Measurements from ENCODE around the gene PLEKHA6.
A peak's percentile ranks its signal among the peaks of the same experiment; 100 is the strongest.

Gene PLEKHA6

DNA sequence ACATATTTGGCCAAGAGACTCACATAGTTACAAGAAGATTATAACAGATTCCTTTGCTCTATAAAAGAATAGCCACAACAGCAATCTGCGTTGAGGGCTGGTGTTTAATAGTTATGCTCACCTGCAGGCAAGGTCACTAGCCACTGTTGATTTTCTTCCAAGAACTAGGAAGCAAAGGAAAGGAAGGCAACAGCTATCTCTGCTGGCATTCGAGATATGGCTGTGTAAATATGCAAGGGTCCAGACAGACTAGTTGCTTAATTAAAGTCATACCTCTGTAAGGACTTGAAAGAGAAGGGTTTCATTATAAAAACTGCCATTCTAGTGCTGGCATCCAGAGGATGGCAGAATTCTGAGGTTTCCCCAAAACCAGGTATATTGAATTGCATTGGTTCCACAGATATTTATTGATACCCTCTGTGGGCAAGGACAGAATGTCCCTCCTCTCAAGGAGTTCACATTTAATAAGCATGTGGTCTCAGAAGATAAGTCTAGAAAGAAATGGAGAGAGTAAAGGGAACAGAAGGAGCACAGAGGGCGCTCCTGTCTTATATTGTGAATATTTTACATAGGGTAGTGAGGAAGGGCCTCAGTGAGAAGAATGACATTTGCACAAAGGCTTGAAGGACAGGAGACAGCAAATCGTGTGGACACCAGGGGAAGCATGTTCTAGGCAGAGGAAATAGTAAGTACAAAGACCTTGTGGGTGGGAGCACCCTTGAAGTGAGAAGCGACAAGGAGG is 23.6 kb upstream of the PLEKHA6 start:
- no peak overlapping the region for H3K4me3 ChIP-seq (ENCODE audit: severe bottlenecking)
- H3K27ac ChIP-seq (ENCODE audit: poor library complexity, severe bottlenecking) = no peak overlapping the region
- no peaks in the 10 kb centered on the region for H3K9me3 ChIP-seq (ENCODE audit: severe bottlenecking)
- no peaks in the 10 kb centered on the region for H3K36me3 ChIP-seq (ENCODE audit: low read depth)
- ATAC-seq (ENCODE audit: low read depth) (no peak), DNase-seq (ENCODE audit: low spot score) (no peak)
- TF ChIP-seq, protein P1, sequence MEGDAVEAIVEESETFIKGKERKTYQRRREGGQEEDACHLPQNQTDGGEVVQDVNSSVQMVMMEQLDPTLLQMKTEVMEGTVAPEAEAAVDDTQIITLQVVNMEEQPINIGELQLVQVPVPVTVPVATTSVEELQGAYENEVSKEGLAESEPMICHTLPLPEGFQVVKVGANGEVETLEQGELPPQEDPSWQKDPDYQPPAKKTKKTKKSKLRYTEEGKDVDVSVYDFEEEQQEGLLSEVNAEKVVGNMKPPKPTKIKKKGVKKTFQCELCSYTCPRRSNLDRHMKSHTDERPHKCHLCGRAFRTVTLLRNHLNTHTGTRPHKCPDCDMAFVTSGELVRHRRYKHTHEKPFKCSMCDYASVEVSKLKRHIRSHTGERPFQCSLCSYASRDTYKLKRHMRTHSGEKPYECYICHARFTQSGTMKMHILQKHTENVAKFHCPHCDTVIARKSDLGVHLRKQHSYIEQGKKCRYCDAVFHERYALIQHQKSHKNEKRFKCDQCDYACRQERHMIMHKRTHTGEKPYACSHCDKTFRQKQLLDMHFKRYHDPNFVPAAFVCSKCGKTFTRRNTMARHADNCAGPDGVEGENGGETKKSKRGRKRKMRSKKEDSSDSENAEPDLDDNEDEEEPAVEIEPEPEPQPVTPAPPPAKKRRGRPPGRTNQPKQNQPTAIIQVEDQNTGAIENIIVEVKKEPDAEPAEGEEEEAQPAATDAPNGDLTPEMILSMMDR (IDR thresholded peaks at IDR 0.05; ENCODE audit: poor library complexity, severe bottlenecking) = no peak
- no peaks in the 10 kb centered on the region for H3K27me3 ChIP-seq (ENCODE audit: insufficient read depth, poor library complexity, severe bottlenecking)
- H3K4me1 ChIP-seq (ENCODE audit: insufficient read depth, poor library complexity, severe bottlenecking) = no peaks in the 10 kb centered on the region

DNA sequence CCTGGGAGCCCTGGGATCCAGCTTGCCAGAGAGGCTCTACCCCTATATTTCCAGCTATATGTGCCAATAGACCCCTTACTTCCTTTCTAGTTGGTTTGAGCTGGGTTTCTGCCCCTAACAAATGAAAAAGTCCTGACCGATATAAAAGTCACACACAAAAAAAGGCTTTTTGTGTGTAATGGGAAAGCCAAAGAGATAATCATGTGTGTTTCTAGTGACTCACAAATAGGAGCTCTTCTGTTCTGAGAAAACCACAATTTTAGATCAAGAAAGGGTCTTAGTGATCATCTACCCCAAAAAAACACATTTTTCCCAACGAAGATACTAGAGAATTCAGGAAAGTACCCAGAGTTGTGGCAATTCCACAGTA is 23.0 kb upstream of the PLEKHA6 start:
- Histone ChIP-seq H3K36me3 (ENCODE audit: low read depth) (no peaks in the 10 kb centered on the region), H3K9me3 (ENCODE audit: severe bottlenecking) (no peaks in the 10 kb centered on the region), H3K4me1 (ENCODE audit: insufficient read depth, poor library complexity, severe bottlenecking) (no peaks in the 10 kb centered on the region), H3K27me3 (ENCODE audit: insufficient read depth, poor library complexity, severe bottlenecking) (no peaks in the 10 kb centered on the region), H3K4me3 (ENCODE audit: severe bottlenecking) (no peak overlapping the region), H3K27ac (ENCODE audit: poor library complexity, severe bottlenecking) (no peak overlapping the region)
- TF ChIP-seq, protein P1 (IDR thresholded peaks at IDR 0.05; ENCODE audit: poor library complexity, severe bottlenecking) = no peak
- DNase-seq (ENCODE audit: low spot score) (no peak), ATAC-seq (ENCODE audit: low read depth) (no peak)

DNA sequence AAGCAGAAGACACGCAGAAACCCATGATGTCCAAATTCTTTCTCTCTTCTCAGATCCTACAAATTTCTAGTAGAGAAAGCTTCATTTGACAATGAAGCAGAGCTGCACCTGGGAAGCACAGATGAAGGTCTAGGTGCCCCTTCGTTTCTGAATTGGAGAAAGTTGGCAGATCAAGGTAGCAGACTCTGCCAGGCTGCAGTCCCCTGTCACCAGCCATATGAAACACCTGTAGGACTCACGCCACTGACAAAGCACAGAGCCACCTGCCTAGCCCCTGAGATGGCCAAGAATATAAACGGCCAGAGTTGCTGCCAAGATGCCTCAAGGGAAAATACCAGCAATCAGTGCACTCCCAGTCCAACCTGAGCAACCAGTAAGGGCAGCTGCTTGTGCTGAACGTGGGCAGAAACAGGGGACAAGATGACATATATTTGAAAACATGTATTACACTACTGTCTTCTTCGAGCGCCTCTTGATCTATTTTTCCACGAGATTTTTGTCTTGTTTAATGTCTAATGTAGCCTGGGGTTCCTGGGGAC is 20.6 kb upstream of the PLEKHA6 start:
- no peak overlapping the region for H3K27ac ChIP-seq (ENCODE audit: poor library complexity, severe bottlenecking)
- no peaks in the 10 kb centered on the region for H3K9me3 ChIP-seq (ENCODE audit: severe bottlenecking)
- no peaks in the 10 kb centered on the region for H3K4me1 ChIP-seq (ENCODE audit: insufficient read depth, poor library complexity, severe bottlenecking)
- H3K36me3 ChIP-seq (ENCODE audit: low read depth) = no peaks in the 10 kb centered on the region
- no peak overlapping the region for H3K4me3 ChIP-seq (ENCODE audit: severe bottlenecking)
- H3K27me3 ChIP-seq (ENCODE audit: insufficient read depth, poor library complexity, severe bottlenecking) = no peaks in the 10 kb centered on the region
- DNase-seq (ENCODE audit: low spot score) = no peak
- TF ChIP-seq, protein P1 (IDR thresholded peaks at IDR 0.05; ENCODE audit: poor library complexity, severe bottlenecking) = no peak
- ATAC-seq (ENCODE audit: low read depth) = no peak

DNA sequence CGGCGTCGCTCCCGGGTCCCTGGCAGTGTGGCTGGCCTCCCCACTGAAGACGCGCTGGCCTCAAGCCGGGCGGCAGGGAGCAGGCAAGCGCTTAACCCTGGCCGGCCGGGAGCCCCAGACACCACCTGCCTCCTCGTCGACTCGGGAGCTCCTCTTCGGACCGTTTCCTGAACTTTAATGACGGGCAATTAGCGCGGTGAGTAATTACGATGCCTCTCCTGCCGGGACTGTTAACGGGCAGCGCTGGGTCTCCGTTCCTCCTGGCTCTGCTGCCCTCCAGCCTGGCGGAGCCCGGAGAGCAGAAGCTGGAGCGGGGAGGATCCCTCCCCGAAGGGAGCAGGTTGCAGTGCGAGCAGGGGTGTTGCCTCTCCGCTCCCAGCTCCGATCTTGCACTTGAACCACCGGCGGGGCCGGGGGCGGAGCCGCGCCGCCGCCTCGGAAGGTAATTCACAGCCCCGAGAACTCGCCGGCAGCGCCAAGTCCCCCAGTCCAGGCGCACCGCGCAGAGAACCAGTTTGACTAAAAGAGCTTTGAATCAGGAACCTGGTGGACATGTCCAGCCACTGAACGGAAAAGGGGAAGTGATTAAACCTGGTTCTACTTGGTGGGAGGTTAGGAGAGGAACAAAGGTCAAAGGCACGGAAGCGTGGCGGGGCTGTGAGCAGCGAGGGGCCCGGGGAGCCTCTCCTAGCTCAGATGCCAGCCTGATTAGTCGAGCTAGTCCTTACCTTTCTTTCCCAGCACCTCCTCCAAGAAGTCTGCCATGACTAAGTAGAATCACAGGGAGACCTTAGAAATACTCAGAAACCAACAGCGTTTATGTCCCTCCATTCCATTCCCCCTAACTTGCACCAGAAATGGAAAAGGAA is 18.3 kb upstream of the PLEKHA6 start:
- DNase-seq (ENCODE audit: low spot score) = no peak

More for the DNA sequence above, 18.3 kb upstream of the PLEKHA6 start:
- peak; percentile 73 for ATAC-seq (ENCODE audit: low read depth)
- Histone ChIP-seq H3K36me3 (ENCODE audit: low read depth) (no peaks in the 10 kb centered on the region), H3K27ac (ENCODE audit: poor library complexity, severe bottlenecking) (no peak overlapping the region), H3K27me3 (ENCODE audit: insufficient read depth, poor library complexity, severe bottlenecking) (no peaks in the 10 kb centered on the region), H3K4me3 (ENCODE audit: severe bottlenecking) (peak overlapping the region; percentile 22), H3K9me3 (ENCODE audit: severe bottlenecking) (no peaks in the 10 kb centered on the region), H3K4me1 (ENCODE audit: insufficient read depth, poor library complexity, severe bottlenecking) (no peaks in the 10 kb centered on the region)
- TF ChIP-seq, protein P1 (IDR thresholded peaks at IDR 0.05; ENCODE audit: poor library complexity, severe bottlenecking) = no peak
